IPS-18c (cell line): ENCODE results near the gene CDON.

Experiments used
- H3K4me3 ChIP-seq: 2 replicates; pipeline ENCODE4 v1.7.0; 2013; ENCODE audit warnings: low read depth, mild to moderate bottlenecking, low read length, moderate library complexity; ENCODE audit not compliant: insufficient read depth
- H3K9me3 ChIP-seq: one replicate; pipeline ENCODE4 v1.6.1; 2013; ENCODE audit warnings: mild to moderate bottlenecking, low read length, moderate library complexity; ENCODE audit not compliant: control insufficient read depth, insufficient read depth

CDON gene

DNA sequence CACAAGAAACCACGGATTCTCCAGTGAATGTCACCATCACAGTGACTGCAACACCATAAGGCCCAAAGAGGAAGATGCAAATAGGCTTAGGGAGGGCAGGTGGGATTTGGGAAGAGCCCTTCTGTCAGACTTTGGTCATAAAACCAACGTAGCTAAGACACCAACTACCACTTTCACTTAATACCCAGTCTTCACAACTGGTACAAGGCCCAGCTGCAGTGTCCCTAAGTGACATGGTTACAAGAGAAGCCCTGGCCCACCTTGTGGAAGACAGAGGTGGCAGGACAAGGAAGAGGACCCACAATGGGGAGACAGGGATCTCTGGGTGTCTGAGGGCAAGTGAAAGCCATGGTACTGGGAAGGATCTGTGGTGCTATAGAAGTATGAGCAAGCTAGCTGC, 106.8 kb downstream of the CDON start:
- H3K9me3 ChIP-seq, result peaks cover 2% of the 10 kb centered on the region
- no peak overlapping the region for H3K4me3 ChIP-seq

DNA sequence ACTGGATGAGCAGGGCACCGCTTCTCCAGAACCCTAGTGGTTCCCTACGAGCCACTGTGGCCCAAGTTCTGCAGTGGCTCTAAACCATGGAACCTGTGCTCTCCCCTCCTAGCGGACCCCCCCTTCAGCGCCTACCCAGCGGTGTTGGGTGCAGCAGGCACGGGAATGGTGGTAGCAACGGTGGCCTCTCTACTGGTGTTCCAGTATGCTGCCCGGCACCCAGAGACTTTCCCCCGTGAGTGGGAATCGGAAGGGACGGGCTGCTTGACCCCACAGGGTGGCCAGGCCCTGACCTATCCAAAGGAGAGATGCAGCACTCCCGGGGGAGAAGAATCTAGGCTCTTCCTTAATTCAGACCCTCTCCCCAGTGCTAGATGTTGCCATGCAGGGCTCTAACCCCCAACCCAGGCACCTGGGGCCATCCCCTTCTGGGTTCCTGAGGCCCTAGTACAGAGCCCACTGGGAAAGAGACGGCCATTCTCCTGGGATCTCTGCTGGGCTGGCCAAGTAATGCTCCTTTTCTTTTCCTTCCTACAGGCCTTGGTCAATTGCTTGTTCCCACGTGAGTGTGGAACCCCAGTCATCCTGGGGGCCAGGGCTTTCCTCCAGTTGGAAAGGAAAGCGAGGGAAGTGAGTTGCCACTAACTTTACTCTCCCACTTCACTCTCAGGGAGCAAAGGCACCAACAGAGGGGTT, 107.6 kb downstream of the CDON start:
- H3K4me3 ChIP-seq, result no peak overlapping the region
- peaks cover 2% of the 10 kb centered on the region for H3K9me3 ChIP-seq

DNA sequence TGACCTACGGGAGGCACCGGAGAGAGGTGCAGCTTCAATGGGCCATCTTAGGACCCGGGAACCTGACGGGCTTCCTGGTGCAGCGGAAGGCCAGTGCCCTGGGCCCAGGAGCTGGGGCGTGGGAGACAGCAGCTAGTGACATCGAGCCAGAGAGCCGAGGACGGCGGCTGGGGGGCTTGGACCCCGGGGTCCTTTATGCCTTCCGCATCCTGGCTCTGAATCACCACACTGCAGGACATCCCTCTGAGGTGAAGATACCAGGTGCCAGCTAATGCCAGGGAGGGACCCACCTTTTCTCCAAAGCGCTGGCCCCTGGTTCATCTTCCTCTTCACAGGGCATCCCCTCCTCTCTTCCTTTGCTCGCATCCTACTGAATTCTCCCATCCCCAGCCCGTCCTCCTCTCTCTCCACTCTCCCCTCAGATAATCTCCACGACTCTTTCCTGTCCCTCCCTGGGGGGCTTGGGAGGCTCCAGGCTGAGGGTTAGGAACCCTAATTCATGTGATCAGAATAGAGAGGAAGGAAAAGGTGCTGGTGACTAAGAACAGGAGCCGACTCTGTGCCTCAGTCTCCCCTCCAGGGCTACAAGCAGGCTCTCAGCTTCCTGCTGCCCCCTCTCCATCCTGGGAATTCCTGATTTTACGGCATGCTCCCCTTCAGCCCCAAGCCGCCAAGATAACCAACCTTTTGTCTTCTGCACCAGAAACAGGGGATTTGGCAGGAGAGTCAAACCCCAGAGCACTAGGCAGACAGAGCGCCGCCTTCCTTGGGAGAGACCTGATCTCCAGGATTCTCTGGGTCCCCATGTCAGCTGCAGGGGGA, 108.3 kb downstream of the CDON start:
- no peak overlapping the region for H3K4me3 ChIP-seq

DNA sequence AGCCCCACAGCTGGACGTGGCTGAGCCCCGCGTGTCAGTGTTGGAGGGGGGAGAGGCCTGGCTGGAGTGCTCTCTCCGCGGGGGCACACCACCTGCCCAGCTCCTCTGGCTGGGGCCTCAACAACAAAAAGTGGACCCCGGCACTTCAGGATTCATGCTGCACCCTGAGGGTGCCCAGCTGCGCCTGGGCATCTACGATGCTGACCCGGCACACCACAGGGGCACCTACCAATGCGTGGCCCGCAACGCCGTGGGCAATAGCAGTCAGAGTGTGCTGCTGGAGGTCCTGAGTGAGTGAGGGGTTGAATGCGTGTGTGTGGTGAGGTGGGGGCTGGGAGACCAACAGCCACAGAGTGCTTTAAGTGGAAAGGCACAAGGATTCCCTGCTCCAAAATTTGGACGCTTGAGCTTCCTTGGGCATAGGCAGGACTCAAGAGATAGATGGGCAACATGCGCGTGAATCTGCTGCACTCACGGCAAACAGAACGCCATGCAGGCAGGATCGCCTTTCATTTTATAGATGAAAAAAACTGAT, 109.2 kb downstream of the CDON start:
- H3K9me3 ChIP-seq, result peaks cover 2% of the 10 kb centered on the region
- H3K4me3 ChIP-seq, result no peak overlapping the region

More for the DNA sequence above, 108.3 kb downstream of the CDON start:
- H3K9me3 ChIP-seq, result peaks cover 2% of the 10 kb centered on the region

DNA sequence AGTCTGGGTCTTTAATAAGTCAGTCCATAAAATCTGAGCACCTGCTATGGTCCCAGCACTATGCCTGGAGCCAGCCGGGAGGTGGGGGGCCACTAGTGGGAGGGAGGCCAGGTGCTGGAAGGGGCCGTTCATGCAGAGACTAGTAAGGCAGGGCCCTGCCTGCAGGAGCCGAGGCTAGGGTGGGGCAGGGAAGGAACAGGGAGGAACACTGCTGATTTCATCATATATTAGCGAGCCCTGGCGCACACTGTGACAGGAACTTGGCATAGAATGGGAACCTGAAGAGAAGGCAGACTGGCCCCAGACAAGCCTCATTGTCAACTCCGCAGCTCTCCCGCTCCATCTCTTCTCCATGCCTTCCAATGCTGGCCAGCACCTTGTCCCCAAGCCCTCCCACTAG, 109.7 kb downstream of the CDON start:
- Histone ChIP-seq H3K4me3 (no peak overlapping the region), H3K9me3 (peaks cover 2% of the 10 kb centered on the region)

DNA sequence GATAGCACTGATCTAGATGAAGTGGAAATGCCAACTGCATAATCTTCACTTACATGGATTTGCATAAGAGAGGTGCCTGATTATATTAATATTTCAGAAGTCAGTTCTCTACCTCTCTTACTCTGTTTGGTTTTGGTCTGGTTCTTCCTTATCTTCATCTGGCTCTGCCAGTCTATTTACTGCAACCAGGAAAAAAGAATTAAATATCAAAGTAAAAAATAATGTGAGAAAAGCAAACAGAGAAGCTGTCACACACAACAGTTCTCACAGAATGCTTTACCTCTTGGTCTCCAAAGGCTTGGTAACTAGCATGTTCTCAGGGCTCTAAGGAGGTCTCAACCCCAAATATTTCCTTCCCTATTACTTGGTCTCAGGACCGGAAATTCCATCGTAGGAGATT, 110.1 kb downstream of the CDON start:
- Histone ChIP-seq H3K4me3 (no peak overlapping the region), H3K9me3 (peaks cover 2% of the 10 kb centered on the region)

DNA sequence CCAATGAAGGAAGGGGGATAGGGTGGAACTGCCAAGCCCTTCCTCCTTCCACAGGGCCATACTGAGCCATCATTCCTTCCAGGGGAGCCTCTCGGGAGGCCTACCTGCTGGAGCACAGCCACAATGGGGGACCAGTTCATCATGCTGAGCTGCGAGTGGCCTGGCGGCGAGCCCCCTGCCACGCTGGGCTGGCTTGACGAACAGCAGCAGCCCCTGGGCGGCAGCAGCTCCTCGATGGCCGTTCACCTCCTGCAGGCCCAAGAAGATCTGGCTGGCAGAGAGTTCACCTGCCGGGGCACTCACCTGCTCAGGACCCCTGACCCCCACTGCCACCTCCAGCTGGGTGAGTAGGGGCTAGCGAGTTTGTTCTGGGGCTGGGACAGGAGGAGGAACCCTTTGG, 110.9 kb downstream of the CDON start:
- no peak overlapping the region for H3K4me3 ChIP-seq
- H3K9me3 ChIP-seq, result peaks cover 2% of the 10 kb centered on the region

DNA sequence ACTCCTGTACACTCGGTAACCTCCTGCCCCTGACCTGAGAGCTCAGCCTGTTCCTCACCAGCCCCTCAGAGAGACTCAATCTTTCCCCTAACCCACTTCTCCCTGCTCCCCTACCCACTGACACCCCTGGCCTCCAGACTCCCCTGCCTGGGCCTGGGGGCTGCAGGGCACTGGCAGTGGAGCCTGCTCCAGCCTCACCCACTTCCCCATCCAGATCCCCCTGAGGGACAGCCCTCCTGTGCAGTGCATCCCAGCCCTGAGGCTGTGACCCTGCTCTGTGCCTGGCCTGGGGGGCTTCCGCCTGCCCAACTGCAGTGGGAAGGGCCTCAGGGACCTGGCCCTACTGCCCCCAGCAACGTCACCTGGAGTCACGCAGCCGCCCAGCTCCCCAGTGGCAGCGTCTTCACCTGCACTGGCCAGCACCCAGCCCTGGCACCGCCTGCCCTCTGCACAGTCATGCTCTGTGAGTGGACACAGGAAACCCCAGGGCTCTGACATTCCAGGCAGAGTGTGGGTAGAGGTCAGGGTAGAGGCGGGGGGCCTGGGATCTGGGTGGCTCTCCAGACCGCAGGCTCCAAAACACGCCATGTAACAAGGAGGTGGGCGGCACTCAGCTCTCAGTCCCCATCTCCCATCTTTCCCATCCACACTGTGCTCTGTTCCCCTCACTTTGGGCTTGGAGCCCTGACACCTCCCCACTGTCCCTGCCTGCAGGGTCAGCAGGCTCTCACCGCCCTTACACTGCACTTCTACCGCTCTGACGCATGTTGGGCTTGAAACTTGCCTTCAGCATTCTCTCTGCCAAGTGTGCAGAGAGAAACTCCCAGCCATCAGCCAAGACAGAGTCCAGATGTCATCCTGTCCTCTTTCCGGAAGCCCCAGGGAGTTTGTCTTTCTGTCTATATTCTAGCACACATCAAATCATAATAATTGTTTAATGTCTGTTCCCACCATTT, 111.7 kb downstream of the CDON start:
- H3K9me3 ChIP-seq, result peaks cover 2% of the 10 kb centered on the region

DNA sequence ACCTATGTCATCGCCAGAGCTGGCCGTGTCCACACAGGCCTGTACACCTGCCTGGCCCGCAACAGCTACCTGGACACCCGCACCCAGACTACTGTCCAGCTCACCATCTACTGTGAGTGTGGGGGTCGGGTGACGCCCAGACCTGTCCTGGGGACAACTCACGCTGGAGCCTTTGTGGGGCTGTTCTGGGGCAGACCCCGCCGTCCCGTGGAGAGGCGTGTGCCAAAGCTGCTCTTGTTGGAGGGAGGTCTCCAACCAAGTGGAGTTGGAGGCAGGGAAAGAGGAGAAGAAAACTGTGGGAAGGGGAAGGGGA, 112.5 kb downstream of the CDON start:
- peaks cover 4% of the 10 kb centered on the region for H3K9me3 ChIP-seq

More for the DNA sequence above, 111.7 kb downstream of the CDON start:
- no peak overlapping the region for H3K4me3 ChIP-seq

DNA sequence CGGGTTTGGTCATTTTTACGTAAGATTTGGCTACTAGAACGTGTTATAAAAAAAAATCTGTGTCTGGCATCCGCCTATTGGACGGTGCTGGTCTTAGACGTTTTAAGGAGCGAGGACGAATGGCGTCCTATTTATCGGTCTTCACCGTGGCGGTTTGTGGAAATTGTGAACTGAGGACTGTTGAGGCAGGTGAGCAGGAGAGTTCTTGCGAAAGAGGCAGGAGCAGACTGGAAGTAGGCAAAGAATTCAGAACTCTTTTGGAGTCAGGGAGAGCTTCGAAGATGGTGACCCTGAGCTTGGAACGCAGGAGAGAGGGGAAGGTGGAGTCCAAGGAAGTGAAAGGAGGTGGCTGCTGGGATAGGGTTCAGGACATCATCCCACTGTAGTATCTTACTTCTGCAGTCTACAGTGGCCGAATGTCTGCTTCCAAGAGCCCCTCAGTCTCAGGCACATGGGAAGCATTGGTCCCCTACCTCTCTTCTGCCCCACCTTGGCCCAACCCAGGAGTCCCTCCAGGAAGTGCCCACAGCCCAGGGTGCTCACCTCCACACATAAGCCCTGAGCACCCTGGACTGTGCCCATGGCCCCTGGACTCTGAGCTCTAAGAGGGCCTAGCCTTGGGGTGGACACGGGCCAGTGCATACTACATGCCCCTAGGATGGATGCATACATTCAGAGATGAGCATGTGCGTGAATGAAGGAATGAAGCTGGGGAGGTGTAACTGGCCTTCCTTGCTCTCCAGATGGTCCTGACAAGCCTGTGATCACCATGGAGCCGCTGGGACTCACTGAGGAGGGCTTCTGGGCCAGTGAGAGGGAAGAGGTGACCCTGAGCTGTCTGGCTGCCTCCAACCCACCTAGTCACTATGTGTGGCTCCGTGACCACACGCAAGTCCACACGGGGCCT, 113.1 kb downstream of the CDON start:
- H3K9me3 ChIP-seq, result peaks cover 4% of the 10 kb centered on the region

More for the DNA sequence above, 112.5 kb downstream of the CDON start:
- H3K4me3 ChIP-seq, result no peak overlapping the region

DNA sequence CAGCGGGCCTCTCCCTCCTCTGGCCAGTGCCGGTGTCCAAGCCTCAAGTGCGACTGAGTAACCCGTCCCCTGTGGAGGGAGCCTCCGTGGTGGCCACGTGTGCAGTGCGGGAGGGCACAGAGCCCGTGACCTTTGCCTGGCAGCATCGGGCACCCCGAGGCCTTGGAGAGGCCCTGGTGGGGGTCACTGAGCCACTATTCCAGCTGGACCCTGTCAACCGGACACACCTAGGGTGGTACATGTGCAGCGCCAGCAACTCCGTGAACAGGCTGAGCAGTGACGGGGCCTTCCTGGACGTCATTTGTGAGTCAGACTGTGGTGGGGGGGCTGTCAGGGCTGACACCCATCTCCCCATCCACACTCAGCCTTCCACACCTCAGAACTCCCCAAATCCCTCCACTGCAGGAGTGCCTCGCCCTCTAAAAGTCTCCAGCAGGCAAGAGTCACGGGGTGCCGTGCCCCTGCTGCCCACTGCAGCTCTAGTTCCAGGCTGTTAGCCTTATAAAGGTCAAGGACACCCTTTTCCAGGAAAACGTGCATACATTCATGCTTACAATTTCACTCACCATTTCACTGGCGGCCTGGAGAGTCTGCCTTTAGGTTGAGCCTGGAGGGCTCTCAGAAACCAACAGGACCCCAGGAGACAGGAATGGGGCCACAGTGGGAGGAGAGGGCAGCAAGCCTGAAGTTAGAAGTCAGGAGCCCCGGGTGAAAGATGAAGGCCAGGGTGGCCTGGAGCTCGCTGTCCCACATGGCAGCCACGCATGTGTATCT, 114.2 kb downstream of the CDON start:
- no peak overlapping the region for H3K4me3 ChIP-seq
- H3K9me3 ChIP-seq, result peaks cover 2% of the 10 kb centered on the region

More for the DNA sequence above, 113.1 kb downstream of the CDON start:
- H3K4me3 ChIP-seq, result no peak overlapping the region; the same call in 1 of the 2 replicates

DNA sequence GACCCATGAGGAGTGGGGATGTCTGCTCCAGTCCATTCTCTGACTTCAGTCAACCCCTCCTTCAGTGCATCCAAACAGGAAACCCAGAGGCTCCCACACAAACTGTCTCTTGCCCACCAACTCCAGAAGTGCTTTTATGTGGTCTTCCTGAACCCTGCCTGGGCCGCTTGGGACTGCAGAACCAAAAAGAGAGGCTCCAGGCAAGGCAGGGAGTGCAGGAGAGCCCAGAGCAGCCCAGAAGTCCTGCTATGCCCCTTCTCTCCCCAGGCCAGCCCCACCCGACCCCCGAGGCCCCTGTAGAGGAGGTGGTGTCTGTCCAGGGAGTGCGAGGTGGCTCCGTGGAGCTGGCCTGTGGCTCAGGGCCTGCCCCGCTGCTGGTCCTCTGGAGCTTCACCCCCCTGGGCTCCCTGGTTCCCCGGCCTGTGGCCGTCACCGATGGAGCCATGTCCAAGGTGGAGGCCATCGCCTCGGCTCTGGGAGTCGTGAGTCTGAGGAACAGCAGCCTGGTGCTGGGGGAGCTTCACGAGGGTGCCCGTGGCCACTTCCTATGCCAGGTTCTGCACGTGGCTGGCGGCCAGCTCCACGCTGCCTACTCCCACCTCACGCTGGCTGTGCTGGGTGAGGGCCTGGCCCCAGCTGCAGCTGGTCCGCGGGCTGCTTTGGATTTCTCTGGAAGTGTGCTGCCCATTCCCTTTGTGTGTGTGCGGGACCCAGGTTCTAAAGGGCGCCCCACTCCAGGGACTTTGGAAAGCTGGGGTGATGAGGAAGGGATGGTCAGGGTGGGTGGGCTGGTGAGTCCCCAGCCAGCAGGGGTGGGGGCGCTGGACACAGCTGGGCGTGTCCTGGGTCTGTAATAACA, 115.0 kb downstream of the CDON start:
- Histone ChIP-seq H3K4me3 (no peak overlapping the region), H3K9me3 (peaks cover 2% of the 10 kb centered on the region)

DNA sequence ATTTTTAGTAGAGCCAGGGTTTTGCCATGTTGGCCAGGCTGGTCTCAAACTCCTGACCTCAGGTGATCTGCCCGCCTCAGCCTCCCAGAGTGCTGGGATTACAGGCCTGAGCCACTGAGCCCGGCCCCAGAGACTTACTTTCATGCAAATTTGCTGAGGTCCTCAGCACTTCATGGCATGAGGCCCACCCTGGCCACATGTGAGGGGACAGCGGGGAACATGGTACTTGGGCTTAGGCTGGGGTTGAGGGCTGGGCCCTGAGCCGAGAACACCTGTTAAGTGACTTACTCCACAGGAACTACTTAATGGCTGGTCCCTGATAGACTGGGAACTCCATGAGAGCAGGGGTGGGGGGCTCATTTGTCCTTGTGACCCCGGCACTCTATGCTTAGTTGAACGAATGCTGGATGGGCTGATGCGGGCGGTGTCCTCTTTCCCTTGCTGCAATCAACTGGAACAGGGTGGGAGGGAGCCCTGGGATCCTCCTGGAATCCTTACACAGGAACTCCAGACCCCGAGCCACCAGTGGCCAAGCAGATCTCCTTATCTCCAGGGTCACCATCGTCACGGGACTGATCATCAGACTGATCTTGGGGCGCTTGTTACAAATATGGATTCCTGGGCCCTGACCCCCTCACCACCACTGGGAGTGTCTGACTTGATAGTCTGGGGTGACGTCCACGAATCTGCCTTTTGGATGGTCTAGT, 115.8 kb downstream of the CDON start:
- H3K9me3 ChIP-seq, result peaks cover 2% of the 10 kb centered on the region
- H3K4me3 ChIP-seq, result no peak overlapping the region

DNA sequence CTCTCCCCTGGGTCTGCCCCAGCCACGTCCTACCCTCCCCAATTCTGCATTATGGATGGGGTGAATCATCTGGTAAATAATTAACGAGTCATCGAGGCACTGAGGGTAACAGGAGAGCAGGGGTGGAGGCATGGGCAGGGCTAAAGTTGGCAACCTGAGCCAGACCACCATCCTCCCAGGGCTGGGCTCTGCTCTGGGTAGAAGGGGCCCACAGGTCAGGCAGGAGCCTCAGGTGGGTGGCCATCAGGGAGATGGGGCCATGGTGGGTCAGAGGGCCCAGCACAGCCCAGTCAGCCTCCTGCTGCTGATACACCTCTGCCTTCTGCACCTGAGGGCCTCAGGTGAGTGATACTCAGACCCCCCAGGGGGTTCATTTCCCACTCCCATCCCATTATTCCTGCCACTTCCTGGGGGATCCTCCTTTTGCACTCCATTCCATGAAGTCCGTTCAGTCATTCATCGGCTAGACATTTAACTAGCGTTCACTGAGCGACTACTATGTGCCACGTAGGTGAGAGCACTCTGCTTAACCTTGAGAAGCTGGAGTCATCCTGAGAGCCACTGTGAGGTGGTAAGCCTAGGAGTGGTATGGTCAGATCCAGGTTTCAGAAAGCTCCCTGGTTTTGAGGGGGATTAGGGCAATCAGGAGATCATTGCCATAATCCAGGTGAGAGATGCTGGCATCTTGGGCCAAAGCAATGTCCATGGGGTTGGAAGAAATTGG, 116.7 kb downstream of the CDON start, which contains the start of gene VSIG10L2:
VSIG10L2 (plus strand) TSS at position 248 of the 724 bp plus-strand sequence; CDS start at position 260, 12 bp downstream.
- Histone ChIP-seq H3K9me3 (peaks cover 2% of the 10 kb centered on the region), H3K4me3 (no peak within 1 kb of the TSS)
